Smooth muscle cell (in vitro differentiated cells): Measurements from ENCODE around the gene NEURL4. TPM values are rescaled to one million over a fixed set of nuclear protein-coding genes. Genes with fewer than 3 reads are reported as not detected.
"Not testable (repeated sequence)": the region's sequence is repeated elsewhere in the genome, so short reads cannot be mapped to it uniquely, and the experiment has no call there.

Experiments
- DNase-seq: peaks from one replicate; lab custom pipeline; 2025; ENCODE audit not compliant: unreplicated experiment; lab: John Stamatoyannopoulos, UW
- H2AFZ ChIP-seq: fragments of 200-600 bp; sonication (generic); 2 replicates; pipeline ENCODE4 v1.6.0; 2016; ENCODE audit warnings: antibody characterized with exemption, low read depth, mild to moderate bottlenecking
- H3F3A ChIP-seq: fragments of 200-600 bp; sonication (generic); 2 replicates; pipeline ENCODE4 v1.6.0; 2017; ENCODE audit warnings: antibody characterized with exemption, low read depth
- H3K27ac ChIP-seq: fragments of 200-600 bp; sonication (generic); 2 replicates; pipeline ENCODE4 v1.5.1; 2016; ENCODE audit warnings: low read depth, mild to moderate bottlenecking
- H3K27me3 ChIP-seq: fragments of 200-600 bp; sonication (generic); 2 replicates; pipeline ENCODE4 v1.6.1; 2016; ENCODE audit warnings: low read depth, mild to moderate bottlenecking
- H3K36me3 ChIP-seq: fragments of 200-600 bp; sonication (generic); 2 replicates; pipeline ENCODE4 v1.5.1; 2016; ENCODE audit warnings: low read depth
- H3K4me1 ChIP-seq: fragments of 200-600 bp; sonication (generic); 2 replicates; pipeline ENCODE4 v1.5.1; 2016; ENCODE audit warnings: low read depth
- H3K4me2 ChIP-seq: fragments of 200-600 bp; sonication (generic); 2 replicates; pipeline ENCODE4 v1.6.0; 2016; ENCODE audit warnings: mild to moderate bottlenecking
- H3K4me3 ChIP-seq: fragments of 200-600 bp; sonication (generic); 2 replicates; pipeline ENCODE4 v1.5.1; 2016; ENCODE audit warnings: mild to moderate bottlenecking
- H3K79me2 ChIP-seq: fragments of 200-600 bp; sonication (generic); 2 replicates; pipeline ENCODE4 v1.6.0; 2016; ENCODE audit warnings: low read depth, mild to moderate bottlenecking
- H3K9ac ChIP-seq: fragments of 200-600 bp; sonication (generic); 2 replicates; pipeline ENCODE4 v1.6.0; 2016; ENCODE audit warnings: low read depth
- H3K9me3 ChIP-seq: fragments of 200-600 bp; sonication (generic); replicated peaks from 2 replicates; pipeline ENCODE4 v1.5.1; 2016; ENCODE audit warnings: low read depth
- H4K20me1 ChIP-seq: fragments of 200-600 bp; sonication (generic); 2 replicates; pipeline ENCODE4 v1.6.0; 2016; ENCODE audit warnings: low read depth
- CTCF ChIP-seq: fragments of 200-600 bp; sonication (generic); IDR thresholded peaks from 2 replicates; pipeline ENCODE4 v1.5.1; 2017; ENCODE audit warnings: borderline replicate concordance, mild to moderate bottlenecking, antibody characterized with exemption; ENCODE audit not compliant: insufficient read depth, poor library complexity, severe bottlenecking
- WGBS: methylation state at CpG from one replicate; pipeline ENCODE4 v1.1.7; 2016; ENCODE audit warnings: low lambda C conversion rate; 5-methylcytosine and 5-hydroxymethylcytosine counted together
- polyA plus RNA-seq: library from polyadenylated mRNA; unstranded; fragments of >200 nt; fragmentation: Nextera tagmentation; extraction: Ambion mirVana; gene quantifications from 2 replicates; pipeline ENCODE4 v1.2.1, GENCODE V29; 2016
- total RNA-seq: library from RNA; depleted of rRNA; stranded (reverse); fragments of >200 nt; gene quantifications from 2 replicates; pipeline ENCODE4 v1.2.3, GENCODE V29; 2014

NEURL4 gene
- total RNA-seq (8.6 and 23.8 TPM in 2 replicates), polyA plus RNA-seq (5.1 and 9.2 TPM in 2 replicates)

- Histone ChIP-seq H3K4me3 (peak within 1 kb of the TSS; percentile 77), H3K36me3 (no peaks in the 10 kb centered on the region), H3K27ac (peak within 1 kb of the TSS; percentile 79), H3K9me3 (no peaks in the 10 kb centered on the region), H3K79me2 (peaks cover 10% of the 10 kb centered on the region), H2AFZ (peak within 1 kb of the TSS; percentile 81), H3K4me1 (peaks cover 14% of the 10 kb centered on the region), H3F3A (no peaks in the 10 kb centered on the region), H3K9ac (peak within 1 kb of the TSS; percentile 76), H3K27me3 (no peaks in the 10 kb centered on the region), H4K20me1 (no peaks in the 10 kb centered on the region), H3K4me2 (peak within 1 kb of the TSS; percentile 93)
- DNase-seq, result no peak
- TF ChIP-seq CTCF, result no peak
- 1% methylated on average over 43 of the region's 50 CpGs for WGBS
Observed at GRCh38 chr17:7328840-7329373, at the start of gene NEURL4. NEURL4 (minus strand) TSS chr17:7329335; CDS start chr17:7329312, 23 bp downstream.

GRCh38 chr17:7374353-7374752 is 45.2 kb upstream of the NEURL4 start:
- Histone ChIP-seq H3F3A (no peaks in the 10 kb centered on the region), H2AFZ (no peak overlapping the region), H3K36me3 (no peaks in the 10 kb centered on the region), H3K27me3 (no peaks in the 10 kb centered on the region), H3K27ac (no peak overlapping the region), H3K9me3 (no peaks in the 10 kb centered on the region), H3K9ac (no peak overlapping the region), H3K4me2 (no peak overlapping the region), H3K79me2 (no peaks in the 10 kb centered on the region), H3K4me1 (no peaks in the 10 kb centered on the region), H4K20me1 (no peaks in the 10 kb centered on the region), H3K4me3 (no peak overlapping the region)
- no peak for DNase-seq
- WGBS, result 98% methylated on average over 2 of the region's 2 CpGs
- no peak for TF ChIP-seq CTCF

- no peak for DNase-seq
- TF ChIP-seq CTCF, result no peak
- Histone ChIP-seq H3F3A (no peaks in the 10 kb centered on the region), H3K79me2 (no peaks in the 10 kb centered on the region), H3K4me2 (no peak overlapping the region), H3K27ac (no peak overlapping the region), H3K4me1 (no peaks in the 10 kb centered on the region), H3K9me3 (no peaks in the 10 kb centered on the region), H4K20me1 (no peaks in the 10 kb centered on the region), H3K27me3 (no peaks in the 10 kb centered on the region), H3K9ac (no peak overlapping the region), H3K36me3 (no peaks in the 10 kb centered on the region), H2AFZ (no peak overlapping the region), H3K4me3 (no peak overlapping the region)
- WGBS, result 95% methylated on average over 4 of the region's 4 CpGs
Observed at GRCh38 chr17:7370853-7371252, 41.7 kb upstream of the NEURL4 start.

GRCh38 chr17:7369825-7370224 is 40.7 kb upstream of the NEURL4 start:
- 90% methylated on average over 5 of the region's 5 CpGs for WGBS
- Histone ChIP-seq H3K4me3 (no peak overlapping the region), H3K9me3 (no peaks in the 10 kb centered on the region), H3K36me3 (no peaks in the 10 kb centered on the region), H3K27me3 (no peaks in the 10 kb centered on the region), H4K20me1 (no peaks in the 10 kb centered on the region), H2AFZ (no peak overlapping the region), H3K79me2 (no peaks in the 10 kb centered on the region), H3F3A (no peaks in the 10 kb centered on the region), H3K4me2 (no peak overlapping the region), H3K27ac (no peak overlapping the region), H3K4me1 (no peaks in the 10 kb centered on the region), H3K9ac (no peak overlapping the region)
- no peak for DNase-seq
- TF ChIP-seq CTCF, result no peak

GRCh38 chr17:7368599-7368994 is 39.5 kb upstream of the NEURL4 start:
- not testable (repeated sequence) for H3F3A ChIP-seq, H3K9me3 ChIP-seq, H3K9ac ChIP-seq, H4K20me1 ChIP-seq, H3K27ac ChIP-seq, H3K4me1 ChIP-seq, H3K79me2 ChIP-seq, H3K4me2 ChIP-seq, H2AFZ ChIP-seq, DNase-seq, H3K36me3 ChIP-seq, H3K4me3 ChIP-seq, H3K27me3 ChIP-seq
- WGBS, result 90% methylated on average over 5 of the region's 5 CpGs
